ENCODE results near the gene TUBG1. TPM values are rescaled to one million over a fixed set of nuclear protein-coding genes. Genes with fewer than 3 reads are reported as not detected.

Gene TUBG1
- polyA plus RNA-seq, 1 of the 3 experiments (the other 2 are of a cell fraction) = 145 TPM

DNA sequence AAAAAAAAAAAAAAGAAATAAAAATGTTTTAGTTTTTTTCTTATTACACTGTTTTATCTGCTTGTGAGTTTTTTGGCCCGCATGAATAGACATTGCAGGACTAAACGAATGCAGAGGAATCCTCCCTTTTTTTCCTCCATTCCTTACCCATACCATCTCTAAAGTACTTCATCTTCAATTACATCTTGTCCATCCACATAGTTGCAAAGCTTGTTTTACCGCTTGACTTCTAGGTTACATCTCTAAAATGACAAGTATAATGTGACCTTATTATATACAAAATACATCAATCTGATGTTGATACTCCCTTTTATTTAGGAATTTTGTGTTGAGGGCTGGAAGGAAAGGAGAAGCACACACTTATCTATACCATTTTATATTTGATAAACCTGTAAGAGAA is 13.1 kb upstream of the TUBG1 start:
- DNase-seq = no peak
- no peaks in the 10 kb centered on the region for H3K9me3 ChIP-seq
- peaks cover 6% of the 10 kb centered on the region for H3F3A ChIP-seq (replicated peaks; ENCODE audit: insufficient read depth)
- peaks cover 0 to 15% of the 10 kb centered on the region in 2 experiments for H3K36me3 ChIP-seq (replicated peaks in 1 of 2; ENCODE audit: control insufficient read depth in 1 of 2, insufficient read depth in 2 of 2, low read length in 1 of 2)
- CTCF ChIA-PET = interaction anchor here (0.6 to 2.2 kb wide), 5 partner anchors 12 to 83 kb away, joined by 3 to 8 read pairs (median 3); no protein-coding TSS in a partner anchor
- no peaks in the 10 kb centered on the region; a peak in 1 of 4 replicates for H3K4me1 ChIP-seq (ENCODE audit: control insufficient read depth in 1 of 2, insufficient read depth in 2 of 2, low read depth in 1 of 2, low read length in 1 of 2)
- no peak overlapping the region for H2AFZ ChIP-seq (ENCODE audit: low read depth)
- POLR2A ChIA-PET = no interaction called here
- WGBS (ENCODE audit: low lambda C conversion rate) = 95% methylated on average over 3 of the region's 3 CpGs
- H3K27ac ChIP-seq (ENCODE audit: low read depth in 2 of 2, low read length in 1 of 2) = no peak overlapping the region
- H3K4me3 ChIP-seq (ENCODE audit: low read depth in 2 of 2, low read length in 1 of 2) = no peak overlapping the region
- no peaks in the 10 kb centered on the region for H3K9me2 ChIP-seq
- TF ChIP-seq CHD2 (IDR thresholded peaks at IDR 0.05; ENCODE audit: low read length, partially characterized antibody) (no peak), ELF1 (IDR thresholded peaks at IDR 0.05) (no peak), GATA2 (CRISPR knock-in tag; IDR thresholded peaks at IDR 0.05) (no peak), NRF1 (IDR thresholded peaks at IDR 0.05; ENCODE audit: low read depth, low read length) (no peak), RFX5 (IDR thresholded peaks at IDR 0.05; ENCODE audit: low read length) (no peak), YY1 (IDR thresholded peaks at IDR 0.05; ENCODE audit: low read depth) (no peak), EP300 (IDR thresholded peaks at IDR 0.05; ENCODE audit: borderline replicate concordance in 1 of 2, low read depth in 1 of 2, low read length in 1 of 2) (no peak), RXRA (IDR thresholded peaks at IDR 0.05; ENCODE audit: borderline replicate concordance, low read depth) (no peak), RAD21 (IDR thresholded peaks at IDR 0.05; ENCODE audit: low read length) (no peak), FOXM1 (IDR thresholded peaks at IDR 0.05; ENCODE audit: low read depth) (no peak), FOXJ3 (CRISPR knock-in tag; IDR thresholded peaks at IDR 0.05) (no peak), SIN3A (IDR thresholded peaks at IDR 0.05; ENCODE audit: borderline replicate concordance, low read depth, low read length) (no peak), TCF12 (IDR thresholded peaks at IDR 0.05) (no peak), POLR2AphosphoS5 (IDR thresholded peaks at IDR 0.05; ENCODE audit: low read depth, low read length) (no peak), MEF2A (IDR thresholded peaks at IDR 0.05; ENCODE audit: borderline replicate concordance, low read depth) (no peak)
- TF ChIP-seq, protein P1, sequence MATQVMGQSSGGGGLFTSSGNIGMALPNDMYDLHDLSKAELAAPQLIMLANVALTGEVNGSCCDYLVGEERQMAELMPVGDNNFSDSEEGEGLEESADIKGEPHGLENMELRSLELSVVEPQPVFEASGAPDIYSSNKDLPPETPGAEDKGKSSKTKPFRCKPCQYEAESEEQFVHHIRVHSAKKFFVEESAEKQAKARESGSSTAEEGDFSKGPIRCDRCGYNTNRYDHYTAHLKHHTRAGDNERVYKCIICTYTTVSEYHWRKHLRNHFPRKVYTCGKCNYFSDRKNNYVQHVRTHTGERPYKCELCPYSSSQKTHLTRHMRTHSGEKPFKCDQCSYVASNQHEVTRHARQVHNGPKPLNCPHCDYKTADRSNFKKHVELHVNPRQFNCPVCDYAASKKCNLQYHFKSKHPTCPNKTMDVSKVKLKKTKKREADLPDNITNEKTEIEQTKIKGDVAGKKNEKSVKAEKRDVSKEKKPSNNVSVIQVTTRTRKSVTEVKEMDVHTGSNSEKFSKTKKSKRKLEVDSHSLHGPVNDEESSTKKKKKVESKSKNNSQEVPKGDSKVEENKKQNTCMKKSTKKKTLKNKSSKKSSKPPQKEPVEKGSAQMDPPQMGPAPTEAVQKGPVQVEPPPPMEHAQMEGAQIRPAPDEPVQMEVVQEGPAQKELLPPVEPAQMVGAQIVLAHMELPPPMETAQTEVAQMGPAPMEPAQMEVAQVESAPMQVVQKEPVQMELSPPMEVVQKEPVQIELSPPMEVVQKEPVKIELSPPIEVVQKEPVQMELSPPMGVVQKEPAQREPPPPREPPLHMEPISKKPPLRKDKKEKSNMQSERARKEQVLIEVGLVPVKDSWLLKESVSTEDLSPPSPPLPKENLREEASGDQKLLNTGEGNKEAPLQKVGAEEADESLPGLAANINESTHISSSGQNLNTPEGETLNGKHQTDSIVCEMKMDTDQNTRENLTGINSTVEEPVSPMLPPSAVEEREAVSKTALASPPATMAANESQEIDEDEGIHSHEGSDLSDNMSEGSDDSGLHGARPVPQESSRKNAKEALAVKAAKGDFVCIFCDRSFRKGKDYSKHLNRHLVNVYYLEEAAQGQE (IDR thresholded peaks at IDR 0.05; ENCODE audit: low read depth, low read length) = no peak
- TF ChIP-seq, protein P2, sequence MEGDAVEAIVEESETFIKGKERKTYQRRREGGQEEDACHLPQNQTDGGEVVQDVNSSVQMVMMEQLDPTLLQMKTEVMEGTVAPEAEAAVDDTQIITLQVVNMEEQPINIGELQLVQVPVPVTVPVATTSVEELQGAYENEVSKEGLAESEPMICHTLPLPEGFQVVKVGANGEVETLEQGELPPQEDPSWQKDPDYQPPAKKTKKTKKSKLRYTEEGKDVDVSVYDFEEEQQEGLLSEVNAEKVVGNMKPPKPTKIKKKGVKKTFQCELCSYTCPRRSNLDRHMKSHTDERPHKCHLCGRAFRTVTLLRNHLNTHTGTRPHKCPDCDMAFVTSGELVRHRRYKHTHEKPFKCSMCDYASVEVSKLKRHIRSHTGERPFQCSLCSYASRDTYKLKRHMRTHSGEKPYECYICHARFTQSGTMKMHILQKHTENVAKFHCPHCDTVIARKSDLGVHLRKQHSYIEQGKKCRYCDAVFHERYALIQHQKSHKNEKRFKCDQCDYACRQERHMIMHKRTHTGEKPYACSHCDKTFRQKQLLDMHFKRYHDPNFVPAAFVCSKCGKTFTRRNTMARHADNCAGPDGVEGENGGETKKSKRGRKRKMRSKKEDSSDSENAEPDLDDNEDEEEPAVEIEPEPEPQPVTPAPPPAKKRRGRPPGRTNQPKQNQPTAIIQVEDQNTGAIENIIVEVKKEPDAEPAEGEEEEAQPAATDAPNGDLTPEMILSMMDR (IDR thresholded peaks at IDR 0.05) = no peak
- TF ChIP-seq, protein P3, sequence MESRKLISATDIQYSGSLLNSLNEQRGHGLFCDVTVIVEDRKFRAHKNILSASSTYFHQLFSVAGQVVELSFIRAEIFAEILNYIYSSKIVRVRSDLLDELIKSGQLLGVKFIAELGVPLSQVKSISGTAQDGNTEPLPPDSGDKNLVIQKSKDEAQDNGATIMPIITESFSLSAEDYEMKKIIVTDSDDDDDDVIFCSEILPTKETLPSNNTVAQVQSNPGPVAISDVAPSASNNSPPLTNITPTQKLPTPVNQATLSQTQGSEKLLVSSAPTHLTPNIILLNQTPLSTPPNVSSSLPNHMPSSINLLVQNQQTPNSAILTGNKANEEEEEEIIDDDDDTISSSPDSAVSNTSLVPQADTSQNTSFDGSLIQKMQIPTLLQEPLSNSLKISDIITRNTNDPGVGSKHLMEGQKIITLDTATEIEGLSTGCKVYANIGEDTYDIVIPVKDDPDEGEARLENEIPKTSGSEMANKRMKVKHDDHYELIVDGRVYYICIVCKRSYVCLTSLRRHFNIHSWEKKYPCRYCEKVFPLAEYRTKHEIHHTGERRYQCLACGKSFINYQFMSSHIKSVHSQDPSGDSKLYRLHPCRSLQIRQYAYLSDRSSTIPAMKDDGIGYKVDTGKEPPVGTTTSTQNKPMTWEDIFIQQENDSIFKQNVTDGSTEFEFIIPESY (IDR thresholded peaks at IDR 0.05; ENCODE audit: borderline replicate concordance, low read depth) = no peak
- TF ChIP-seq, protein P4, sequence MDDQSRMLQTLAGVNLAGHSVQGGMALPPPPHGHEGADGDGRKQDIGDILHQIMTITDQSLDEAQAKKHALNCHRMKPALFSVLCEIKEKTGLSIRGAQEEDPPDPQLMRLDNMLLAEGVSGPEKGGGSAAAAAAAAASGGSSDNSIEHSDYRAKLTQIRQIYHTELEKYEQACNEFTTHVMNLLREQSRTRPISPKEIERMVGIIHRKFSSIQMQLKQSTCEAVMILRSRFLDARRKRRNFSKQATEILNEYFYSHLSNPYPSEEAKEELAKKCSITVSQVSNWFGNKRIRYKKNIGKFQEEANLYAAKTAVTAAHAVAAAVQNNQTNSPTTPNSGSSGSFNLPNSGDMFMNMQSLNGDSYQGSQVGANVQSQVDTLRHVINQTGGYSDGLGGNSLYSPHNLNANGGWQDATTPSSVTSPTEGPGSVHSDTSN (IDR thresholded peaks at IDR 0.05) = no peak
- TF ChIP-seq, protein P5, sequence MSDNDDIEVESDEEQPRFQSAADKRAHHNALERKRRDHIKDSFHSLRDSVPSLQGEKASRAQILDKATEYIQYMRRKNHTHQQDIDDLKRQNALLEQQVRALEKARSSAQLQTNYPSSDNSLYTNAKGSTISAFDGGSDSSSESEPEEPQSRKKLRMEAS (IDR thresholded peaks at IDR 0.05; ENCODE audit: low read depth) = no peak
- no peak overlapping the region for H3K4me2 ChIP-seq
- no peak overlapping the region for H3K9ac ChIP-seq
- H3K79me2 ChIP-seq (ENCODE audit: insufficient read depth) = peaks cover 94% of the 10 kb centered on the region
- H4K20me1 ChIP-seq (ENCODE audit: insufficient read depth) = peaks cover 29% of the 10 kb centered on the region; the same call in 1 of the 2 replicates
- H3K27me3 ChIP-seq (ENCODE audit: insufficient read depth) = no peaks in the 10 kb centered on the region

Measured in SK-N-SH (cell line).